ENCODE measurements around the gene TEX38.
"Not testable (repeated sequence)": the region's sequence is repeated elsewhere in the genome, so short reads cannot be mapped to it uniquely, and the experiment has no call there.

DNA sequence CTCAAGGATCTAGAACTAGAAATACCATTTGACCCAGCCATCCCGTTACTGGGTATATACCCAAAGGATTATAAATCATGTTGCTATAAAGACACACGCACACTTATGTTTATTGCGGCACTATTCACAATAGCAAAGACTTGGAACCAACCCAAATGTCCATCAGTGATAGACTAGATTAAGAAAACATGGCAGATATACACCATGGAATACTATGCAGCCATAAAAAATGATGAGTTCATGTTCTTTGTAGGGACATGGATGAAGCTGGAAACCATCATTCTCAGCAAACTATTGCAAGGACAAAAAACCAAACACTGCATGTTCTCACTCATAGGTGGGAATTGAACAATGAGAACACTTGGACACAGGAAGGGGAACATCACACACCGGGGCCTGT lies 23.0 kb downstream of the TEX38 start:
- TF ChIP-seq, protein P1, sequence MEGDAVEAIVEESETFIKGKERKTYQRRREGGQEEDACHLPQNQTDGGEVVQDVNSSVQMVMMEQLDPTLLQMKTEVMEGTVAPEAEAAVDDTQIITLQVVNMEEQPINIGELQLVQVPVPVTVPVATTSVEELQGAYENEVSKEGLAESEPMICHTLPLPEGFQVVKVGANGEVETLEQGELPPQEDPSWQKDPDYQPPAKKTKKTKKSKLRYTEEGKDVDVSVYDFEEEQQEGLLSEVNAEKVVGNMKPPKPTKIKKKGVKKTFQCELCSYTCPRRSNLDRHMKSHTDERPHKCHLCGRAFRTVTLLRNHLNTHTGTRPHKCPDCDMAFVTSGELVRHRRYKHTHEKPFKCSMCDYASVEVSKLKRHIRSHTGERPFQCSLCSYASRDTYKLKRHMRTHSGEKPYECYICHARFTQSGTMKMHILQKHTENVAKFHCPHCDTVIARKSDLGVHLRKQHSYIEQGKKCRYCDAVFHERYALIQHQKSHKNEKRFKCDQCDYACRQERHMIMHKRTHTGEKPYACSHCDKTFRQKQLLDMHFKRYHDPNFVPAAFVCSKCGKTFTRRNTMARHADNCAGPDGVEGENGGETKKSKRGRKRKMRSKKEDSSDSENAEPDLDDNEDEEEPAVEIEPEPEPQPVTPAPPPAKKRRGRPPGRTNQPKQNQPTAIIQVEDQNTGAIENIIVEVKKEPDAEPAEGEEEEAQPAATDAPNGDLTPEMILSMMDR (IDR thresholded peaks at IDR 0.05): not testable (repeated sequence)
- TF ChIP-seq POLR2A (IDR thresholded peaks at IDR 0.05): not testable (repeated sequence)
